GM19372 (cell line): ENCODE data around the gene AKR1A1.
"Not testable (repeated sequence)": the region's sequence is repeated elsewhere in the genome, so short reads cannot be mapped to it uniquely, and the experiment has no call there.

Experiments
- ATAC-seq: cut with Tn5 transposase; IDR thresholded peaks from one replicate; pipeline ENCODE4 v1.9.1; 2021; ENCODE audit warnings: mild to moderate bottlenecking, low read depth, moderate library complexity; ENCODE audit not compliant: unreplicated experiment

Gene AKR1A1

GRCh38 chr1:45522324-45523104, 28.1 kb upstream of the AKR1A1 start:
- no peak for ATAC-seq

DNA sequence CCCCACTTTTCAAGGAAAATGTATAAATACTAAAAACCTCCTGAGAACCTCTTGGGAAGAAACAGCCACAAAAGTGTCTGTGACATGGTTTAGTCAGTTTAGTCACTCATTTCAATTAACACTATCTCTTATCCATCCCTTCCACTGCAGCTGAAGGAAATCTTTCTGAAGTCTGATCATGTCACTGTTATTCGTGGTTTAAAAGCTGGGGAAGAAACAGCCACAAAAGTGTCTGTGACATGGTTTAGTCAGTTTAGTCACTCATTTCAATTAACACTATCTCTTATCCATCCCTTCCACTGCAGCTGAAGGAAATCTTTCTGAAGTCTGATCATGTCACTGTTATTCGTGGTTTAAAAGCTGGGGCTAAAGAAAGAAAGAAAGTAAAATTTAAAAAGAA, 27.1 kb upstream of the AKR1A1 start:
- ATAC-seq, result not testable (repeated sequence)

- ATAC-seq, result not testable (repeated sequence)
These were observed 26.7 kb upstream of the AKR1A1 start for GRCh38 chr1:45523975-45524374.

DNA sequence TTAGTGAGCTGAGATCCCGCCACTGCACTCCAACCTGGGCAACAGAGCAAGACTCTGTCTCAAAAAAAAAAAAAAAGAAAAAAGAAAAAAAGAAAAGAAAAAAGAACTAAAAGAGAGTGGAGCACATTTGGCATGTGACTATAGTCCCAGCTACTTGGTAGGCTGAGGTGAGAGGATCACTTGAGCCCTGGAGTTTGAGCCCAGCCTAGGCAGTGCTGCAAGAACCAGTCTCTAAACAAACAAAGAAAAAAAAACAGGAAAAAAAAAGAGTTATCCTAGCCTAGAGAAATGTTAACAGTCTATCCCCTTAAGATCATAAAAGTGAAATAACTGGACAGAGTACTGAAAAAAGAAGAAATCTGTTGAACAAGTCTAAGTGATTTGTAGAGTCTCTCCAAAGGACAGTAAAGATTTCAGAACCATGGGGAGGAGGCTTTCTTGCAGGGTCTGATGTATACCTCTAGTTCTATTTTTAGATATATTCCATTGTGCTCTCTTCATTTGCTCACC, 24.4 kb upstream of the AKR1A1 start:
- ATAC-seq, result no peak

DNA sequence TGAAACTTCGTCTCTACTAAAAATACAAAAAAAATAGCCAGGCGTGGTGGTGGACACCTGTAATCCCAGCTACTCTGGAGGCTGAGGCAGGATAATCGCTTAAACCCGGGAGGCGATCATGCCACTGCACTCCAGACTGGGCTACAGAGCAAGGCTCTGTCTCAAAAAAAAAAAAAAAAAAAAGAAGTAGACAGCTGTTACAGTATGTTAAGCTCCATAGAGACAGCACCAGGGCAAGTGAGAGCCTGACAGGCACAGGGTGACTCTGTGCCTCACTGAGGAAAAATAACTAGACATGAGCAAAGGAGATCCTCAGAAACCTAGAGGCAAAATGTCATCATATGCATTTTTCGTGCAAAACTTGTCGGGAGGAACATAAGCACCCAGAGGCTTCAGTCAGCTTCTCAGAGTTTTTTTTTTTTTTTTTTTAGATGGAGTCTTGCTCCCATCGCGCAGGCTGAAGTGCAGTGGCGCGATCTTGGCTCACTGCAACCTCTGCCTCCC, 19.9 kb upstream of the AKR1A1 start:
- no peak for ATAC-seq

GRCh38 chr1:45531873-45532272, 18.8 kb upstream of the AKR1A1 start:
- ATAC-seq, result no peak

DNA sequence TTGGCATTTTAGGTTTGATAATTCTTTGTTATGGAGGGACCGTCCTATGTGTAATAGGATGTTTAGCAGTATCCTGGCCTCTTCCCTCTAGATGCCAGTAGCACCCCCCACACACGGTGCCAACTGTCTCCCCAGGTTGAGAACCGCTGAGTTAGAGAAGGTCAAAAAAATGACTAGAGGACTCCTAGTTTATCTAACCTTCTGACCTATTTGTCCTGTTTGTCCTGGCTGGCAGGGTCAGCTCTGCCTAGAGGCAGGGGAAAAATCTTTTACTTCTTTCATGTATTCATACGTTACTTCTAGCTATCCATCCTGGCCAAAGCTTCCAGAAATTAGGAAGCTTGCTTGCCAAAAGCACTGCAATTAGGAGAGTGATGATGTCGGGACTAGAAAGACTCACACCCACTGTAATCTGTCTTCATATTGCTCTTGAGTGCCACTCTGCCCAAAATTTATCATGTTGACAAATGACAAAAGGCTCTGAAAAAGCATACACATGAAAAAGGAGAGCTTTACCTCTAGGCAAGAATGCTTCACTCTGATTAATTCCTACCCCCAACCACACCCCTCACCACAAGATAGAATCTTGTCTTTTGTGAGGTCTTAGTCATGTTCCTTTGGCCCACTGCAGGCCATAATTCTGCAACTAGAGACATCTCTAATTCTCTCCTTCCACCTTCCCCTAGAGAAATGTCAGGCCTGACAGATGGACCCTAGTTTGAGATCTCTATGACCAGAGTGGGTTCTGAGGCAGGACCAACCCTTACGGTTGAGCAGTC, 14.4 kb upstream of the AKR1A1 start:
- ATAC-seq, result no peak

DNA sequence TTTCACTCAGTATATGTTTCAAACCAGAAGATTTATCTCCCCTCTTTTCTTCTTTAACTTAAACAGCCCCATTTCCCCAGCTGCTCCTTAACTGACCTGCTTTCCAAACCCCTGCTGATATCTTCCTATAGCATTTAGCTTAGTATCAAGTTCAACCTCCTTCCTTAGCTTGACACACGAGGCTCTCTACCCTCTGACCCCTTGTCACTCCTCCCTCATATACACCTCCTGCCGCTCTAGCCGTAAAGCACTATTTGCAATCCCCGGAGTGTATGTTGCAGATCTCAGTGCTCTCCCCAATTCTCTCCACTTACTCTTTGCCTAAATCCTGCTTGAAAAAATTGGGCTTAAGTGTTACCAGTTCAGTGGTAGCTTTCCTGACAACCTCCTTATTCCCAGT, 13.7 kb upstream of the AKR1A1 start:
- ATAC-seq, result no peak

- ATAC-seq, result no peak
These were observed 9.4 kb upstream of the AKR1A1 start for GRCh38 chr1:45541193-45541592.

- ATAC-seq, result no peak
These were observed 8.0 kb upstream of the AKR1A1 start for GRCh38 chr1:45542591-45542990.

- no peak for ATAC-seq
These were observed 6.8 kb upstream of the AKR1A1 start for GRCh38 chr1:45543581-45544417.

- ATAC-seq, result no peak
These were observed 6.1 kb upstream of the AKR1A1 start for GRCh38 chr1:45544530-45544929.

GRCh38 chr1:45545019-45545493, 5.6 kb upstream of the AKR1A1 start:
- ATAC-seq, result no peak

- no peak for ATAC-seq
These were observed 4.9 kb upstream of the AKR1A1 start for GRCh38 chr1:45545553-45546310.

- ATAC-seq, result no peak
These were observed 1.1 kb downstream of the AKR1A1 start for GRCh38 chr1:45551684-45552083.

DNA sequence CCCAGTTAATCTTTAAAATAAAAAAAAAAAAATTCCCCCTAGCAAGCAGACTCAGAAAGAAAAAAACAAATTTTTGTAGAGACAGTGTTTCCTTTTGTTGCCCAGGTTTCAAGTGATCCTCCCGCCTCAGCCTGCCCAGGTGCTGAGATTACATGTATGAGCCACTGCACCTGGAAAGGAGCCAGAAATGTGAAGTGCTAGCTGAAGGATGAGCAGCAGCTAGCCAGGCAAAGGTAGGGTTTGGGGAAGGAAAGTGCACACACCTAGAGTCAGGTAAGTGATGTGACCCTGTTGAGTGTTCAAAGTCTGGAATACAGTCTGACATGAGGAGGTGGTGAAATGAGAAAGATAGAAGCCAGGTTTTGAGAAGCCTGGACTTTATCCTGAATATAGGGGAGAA, 1.7 kb downstream of the AKR1A1 start:
- ATAC-seq, result no peak

- ATAC-seq, result no peak
These were observed 3.6 kb downstream of the AKR1A1 start for GRCh38 chr1:45554198-45554597.

- ATAC-seq, result no peak
These were observed 6.9 kb downstream of the AKR1A1 start for GRCh38 chr1:45557422-45557944.

DNA sequence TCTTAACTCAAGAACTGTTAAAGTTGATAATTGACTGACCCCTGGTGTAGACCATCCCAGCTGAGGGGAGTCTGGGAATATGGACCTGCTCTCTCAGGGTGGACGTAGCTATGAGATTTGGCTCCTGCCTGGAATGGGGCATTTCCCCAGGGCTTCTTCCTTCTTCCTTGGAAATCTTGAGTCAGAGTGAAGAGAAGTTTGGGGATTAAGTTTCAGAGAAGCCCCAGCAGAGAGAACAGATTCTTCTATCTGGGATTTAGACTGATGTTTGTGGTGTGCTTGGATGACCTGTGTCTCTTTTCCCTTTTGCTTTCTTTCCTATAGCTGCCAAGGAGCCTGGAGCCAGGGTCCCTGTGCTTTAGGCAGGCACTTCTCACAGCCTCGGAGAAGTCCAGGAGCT, 13.2 kb downstream of the AKR1A1 start:
- no peak for ATAC-seq

DNA sequence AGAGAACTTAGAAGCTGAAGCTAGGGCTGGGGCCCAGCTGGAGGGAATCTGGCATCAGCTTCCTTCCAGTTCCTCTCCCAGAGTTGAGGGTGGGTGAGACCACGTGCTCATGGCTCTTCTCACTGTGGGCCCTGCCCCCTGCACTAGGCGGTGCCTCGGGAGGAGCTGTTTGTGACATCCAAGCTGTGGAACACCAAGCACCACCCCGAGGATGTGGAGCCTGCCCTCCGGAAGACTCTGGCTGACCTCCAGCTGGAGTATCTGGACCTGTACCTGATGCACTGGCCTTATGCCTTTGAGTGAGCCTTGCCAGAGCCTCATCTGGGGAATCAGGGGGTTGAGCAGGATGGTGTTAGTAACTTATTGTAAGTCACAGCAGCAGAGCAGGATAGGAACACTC, 16.1 kb downstream of the AKR1A1 start:
- no peak for ATAC-seq
